WERI-Rb-1 (cell line): Measurements from ENCODE around the gene TMEM151A.

Source experiments
- DNase-seq: peaks from one replicate; pipeline ENCODE4 v3.0.0-alpha.2; 2020
- H3K27ac ChIP-seq: fragments of 250-450 bp; sonication (Bioruptor Pico); 2 replicates; pipeline ENCODE4 v1.5.1; 2020; ENCODE audit warnings: mild to moderate bottlenecking, moderate library complexity
- H3K27me3 ChIP-seq: fragments of 250-450 bp; sonication (Bioruptor Pico); 2 replicates; pipeline ENCODE4 v1.5.1; 2021; ENCODE audit warnings: mild to moderate bottlenecking, low read depth, moderate library complexity; ENCODE audit not compliant: insufficient read depth, severe bottlenecking
- H3K36me3 ChIP-seq: fragments of 250-450 bp; sonication (Bioruptor Pico); 2 replicates; pipeline ENCODE4 v1.5.1; 2020; ENCODE audit warnings: mild to moderate bottlenecking, moderate library complexity
- H3K4me3 ChIP-seq: 2 replicates; pipeline ENCODE4 v1.5.1; 2011; ENCODE audit warnings: low read depth, mild to moderate bottlenecking, control low read depth, low read length
- H3K9me3 ChIP-seq: fragments of 250-450 bp; sonication (Bioruptor Pico); 2 replicates; pipeline ENCODE4 v1.5.1; 2021; ENCODE audit warnings: mild to moderate bottlenecking, moderate library complexity; ENCODE audit not compliant: severe bottlenecking
- TF ChIP-seq, protein P1 (sequence below): IDR thresholded peaks from 2 replicates; pipeline ENCODE4 v1.5.1; 2011; ENCODE audit warnings: low read depth, mild to moderate bottlenecking, control low read depth, inconsistent platforms, low read length

The TMEM151A gene

DNA sequence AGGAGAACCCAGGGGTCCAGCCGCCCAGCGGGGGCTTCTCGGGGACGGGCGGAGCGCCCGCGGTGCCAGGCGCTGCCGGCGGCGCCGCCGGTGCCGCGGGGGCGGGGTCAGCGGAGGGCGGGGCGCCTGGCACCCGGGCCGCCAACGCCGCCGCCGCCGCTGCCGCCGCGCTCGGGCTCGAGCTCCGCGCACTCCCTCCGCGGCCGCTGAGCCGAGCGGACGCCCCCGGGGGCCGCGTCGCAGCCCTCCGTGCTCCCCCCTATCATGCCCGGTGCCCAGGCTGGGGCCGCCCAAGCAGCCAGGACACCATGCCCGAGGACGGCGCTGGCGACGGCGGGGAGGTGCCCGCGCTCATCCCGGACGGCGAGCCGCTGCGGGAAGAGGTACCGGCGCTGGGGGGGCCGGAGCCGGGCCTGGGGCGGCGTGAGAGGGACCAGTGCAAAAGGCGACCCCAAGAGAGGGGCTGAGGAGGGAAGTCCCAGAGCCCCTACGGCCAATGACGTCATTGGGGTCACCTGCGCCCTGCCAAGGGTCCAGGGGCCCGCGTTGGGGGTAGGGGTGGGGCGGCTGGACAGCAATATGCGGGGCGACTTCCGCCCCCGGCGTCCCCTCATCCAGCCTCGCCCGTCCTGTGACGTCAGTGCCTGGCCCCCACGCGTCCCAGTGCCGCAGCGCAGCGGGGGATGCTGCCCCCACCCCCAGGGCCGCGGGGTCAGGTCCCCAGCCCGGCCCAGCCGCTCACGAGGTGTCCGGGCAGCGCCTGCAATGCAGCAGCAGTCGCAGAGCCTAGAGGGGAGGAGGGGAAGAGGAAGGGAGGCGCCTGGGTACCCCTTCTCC, at the start of gene TMEM151A:
TMEM151A (plus strand) TSS at position 189 of the 837 bp plus-strand sequence; CDS start at position 309, 120 bp downstream.
- Histone ChIP-seq H3K9me3 (no peaks in the 10 kb centered on the region), H3K27me3 (no peaks in the 10 kb centered on the region), H3K4me3 (peak within 1 kb of the TSS; percentile 64), H3K27ac (no peak within 1 kb of the TSS; the same call in 1 of the 2 replicates), H3K36me3 (peaks cover 7% of the 10 kb centered on the region)
- DNase-seq: no peak
- TF ChIP-seq, protein P1, sequence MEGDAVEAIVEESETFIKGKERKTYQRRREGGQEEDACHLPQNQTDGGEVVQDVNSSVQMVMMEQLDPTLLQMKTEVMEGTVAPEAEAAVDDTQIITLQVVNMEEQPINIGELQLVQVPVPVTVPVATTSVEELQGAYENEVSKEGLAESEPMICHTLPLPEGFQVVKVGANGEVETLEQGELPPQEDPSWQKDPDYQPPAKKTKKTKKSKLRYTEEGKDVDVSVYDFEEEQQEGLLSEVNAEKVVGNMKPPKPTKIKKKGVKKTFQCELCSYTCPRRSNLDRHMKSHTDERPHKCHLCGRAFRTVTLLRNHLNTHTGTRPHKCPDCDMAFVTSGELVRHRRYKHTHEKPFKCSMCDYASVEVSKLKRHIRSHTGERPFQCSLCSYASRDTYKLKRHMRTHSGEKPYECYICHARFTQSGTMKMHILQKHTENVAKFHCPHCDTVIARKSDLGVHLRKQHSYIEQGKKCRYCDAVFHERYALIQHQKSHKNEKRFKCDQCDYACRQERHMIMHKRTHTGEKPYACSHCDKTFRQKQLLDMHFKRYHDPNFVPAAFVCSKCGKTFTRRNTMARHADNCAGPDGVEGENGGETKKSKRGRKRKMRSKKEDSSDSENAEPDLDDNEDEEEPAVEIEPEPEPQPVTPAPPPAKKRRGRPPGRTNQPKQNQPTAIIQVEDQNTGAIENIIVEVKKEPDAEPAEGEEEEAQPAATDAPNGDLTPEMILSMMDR: no peak

DNA sequence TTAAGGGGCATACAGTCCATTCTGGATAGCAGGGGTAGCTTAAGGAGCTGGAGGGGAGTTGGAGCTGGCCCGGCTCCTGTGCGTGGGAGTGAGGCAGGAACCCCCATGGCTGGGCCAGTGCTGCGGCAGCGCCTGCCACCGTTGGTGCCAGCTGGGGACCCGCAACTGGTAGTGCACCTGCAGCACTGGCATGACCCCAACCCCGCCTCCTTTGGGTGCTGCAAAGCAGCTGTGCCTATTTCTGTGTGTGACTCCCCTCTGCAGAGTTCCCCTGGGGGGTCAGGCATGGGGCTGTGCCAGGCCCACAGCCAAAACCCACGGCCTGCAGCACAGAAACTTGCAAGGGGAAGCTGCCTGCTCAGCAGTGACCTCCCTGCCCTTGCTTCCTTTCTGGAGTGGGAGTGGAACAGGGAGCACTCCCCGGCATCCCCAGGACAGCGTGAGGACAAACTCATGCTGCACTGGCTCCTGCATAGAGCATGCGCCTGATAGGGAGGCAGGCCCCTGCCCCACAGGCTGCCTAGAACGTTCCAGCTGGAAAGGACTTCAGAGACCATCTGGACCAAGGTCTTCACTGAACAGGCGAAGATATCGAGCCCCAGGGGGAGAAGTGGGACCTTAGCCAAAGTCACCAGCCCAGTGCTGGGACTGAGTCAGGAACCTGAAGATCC, 49.5 kb upstream of the TMEM151A start:
- Histone ChIP-seq H3K9me3 (no peaks in the 10 kb centered on the region), H3K36me3 (peaks cover 13% of the 10 kb centered on the region), H3K27ac (no peak overlapping the region), H3K4me3 (no peak overlapping the region), H3K27me3 (no peaks in the 10 kb centered on the region)
- DNase-seq: no peak
- TF ChIP-seq, protein P1: no peak

- no peaks in the 10 kb centered on the region for H3K27me3 ChIP-seq
- H3K36me3 ChIP-seq: peaks cover 13% of the 10 kb centered on the region
- H3K9me3 ChIP-seq: no peaks in the 10 kb centered on the region
- DNase-seq: no peak
- H3K4me3 ChIP-seq: no peak overlapping the region
- TF ChIP-seq, protein P1: no peak
- H3K27ac ChIP-seq: no peak overlapping the region
Observed at GRCh38 chr11:66243782-66244535, 47.7 kb upstream of the TMEM151A start.

DNA sequence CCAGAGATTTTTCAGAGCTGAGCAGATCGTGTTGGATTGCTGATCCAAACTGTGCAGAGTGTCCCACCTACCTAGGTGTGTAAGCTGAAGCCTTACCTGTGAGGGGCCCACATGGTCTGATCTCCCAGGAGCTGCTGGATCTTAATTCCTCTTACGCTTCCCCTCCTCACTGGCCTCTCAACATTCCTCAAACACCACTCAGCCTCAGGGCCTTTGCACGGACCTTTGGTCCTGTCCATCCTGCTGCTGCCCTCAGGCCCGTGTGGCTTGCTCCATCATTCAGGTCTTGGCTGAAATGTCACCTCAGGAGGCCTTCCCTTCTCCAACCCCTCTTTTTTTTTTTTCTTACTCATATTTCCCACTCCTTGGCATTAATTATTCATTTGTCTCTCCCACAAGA, 44.4 kb upstream of the TMEM151A start:
- TF ChIP-seq, protein P1: no peak
- peaks cover 5% of the 10 kb centered on the region for H3K36me3 ChIP-seq

GRCh38 chr11:66247801-66248200, 43.9 kb upstream of the TMEM151A start:
- H3K9me3 ChIP-seq: no peaks in the 10 kb centered on the region
- H3K27me3 ChIP-seq: no peaks in the 10 kb centered on the region
- peaks cover 5% of the 10 kb centered on the region for H3K36me3 ChIP-seq
- no peak overlapping the region for H3K27ac ChIP-seq
- no peak for DNase-seq
- TF ChIP-seq, protein P1: no peak
- H3K4me3 ChIP-seq: no peak overlapping the region

More for the DNA sequence above, 44.4 kb upstream of the TMEM151A start:
- DNase-seq: no peak
- H3K27me3 ChIP-seq: no peaks in the 10 kb centered on the region
- H3K27ac ChIP-seq: peak overlapping the region; percentile 43; the same call in 1 of the 2 replicates
- H3K9me3 ChIP-seq: no peaks in the 10 kb centered on the region
- no peak overlapping the region for H3K4me3 ChIP-seq
